H1 (cell line): ENCODE results near the gene IRF9. TPM values are rescaled to one million over a fixed set of nuclear protein-coding genes. Genes with fewer than 3 reads are reported as not detected.

Experiments
- CTCF ChIA-PET: fragments of 300-600 bp; sonication (Branson Sonifier 250); formaldehyde crosslinking; loops from one replicate; lab custom pipeline; 2021; ENCODE audit not compliant: partially characterized antibody; lab: Charles Lee
- POLR2A ChIA-PET: fragments of 300-600 bp; sonication (Branson Sonifier 250); formaldehyde crosslinking; loops from one replicate; lab custom pipeline; 2021; ENCODE audit warnings: inconsistent platforms; ENCODE audit not compliant: partially characterized antibody; lab: Charles Lee
- DNase-seq, 2 experiments: peaks; one replicate each; pipeline versions ENCODE4 v3.0.0 to v3.0.0-alpha.2; 2010 to 2022; ENCODE audit warnings: low spot score in 2 of 2, low read depth in 1 of 2, mixed read lengths in 1 of 2
- FAIRE-seq: peaks from 2 replicates; lab custom pipeline; 2011; peaks lifted over from hg19 to GRCh38; lab: Jason Lieb, UNC
- H2AFZ ChIP-seq: 2 replicates; pipeline ENCODE4 v1.8.1; 2012; ENCODE audit warnings: low read length, inconsistent platforms
- H2AK5ac ChIP-seq: 2 replicates; pipeline ENCODE4 v1.6.1; 2013; ENCODE audit warnings: low read depth, low read length
- H2BK120ac ChIP-seq: replicated peaks from 2 replicates; pipeline ENCODE3; 2013; ENCODE audit warnings: low read depth, low read length, inconsistent platforms
- H2BK12ac ChIP-seq: 2 replicates; pipeline ENCODE4 v1.6.1; 2013; ENCODE audit warnings: low read depth, low read length
- H2BK15ac ChIP-seq: 2 replicates; pipeline ENCODE4 v1.6.1; 2013; ENCODE audit warnings: low read length
- H2BK20ac ChIP-seq: 2 replicates; pipeline ENCODE4 v1.6.1; 2013; ENCODE audit warnings: low read length
- H2BK5ac ChIP-seq: 2 replicates; pipeline ENCODE4 v1.6.1; 2013; ENCODE audit warnings: low read depth, low read length
- H3K14ac ChIP-seq: 2 replicates; pipeline ENCODE4 v1.6.1; 2013; ENCODE audit warnings: inconsistent platforms; ENCODE audit not compliant: insufficient read length
- H3K18ac ChIP-seq: 2 replicates; pipeline ENCODE4 v1.6.1; 2013; ENCODE audit warnings: low read length; ENCODE audit errors: extremely low read depth
- H3K23ac ChIP-seq: 2 replicates; pipeline ENCODE4 v1.6.1; 2013; ENCODE audit warnings: inconsistent platforms; ENCODE audit not compliant: insufficient read length
- H3K23me2 ChIP-seq: 2 replicates; pipeline ENCODE4 v1.6.1; 2013; ENCODE audit warnings: low read depth, low read length
- H3K27ac ChIP-seq: 2 replicates; pipeline ENCODE4 v1.6.1; 2011; ENCODE audit warnings: low read depth, low read length, inconsistent platforms
- H3K27me3 ChIP-seq, 4 experiments: replicated peaks in 1 of 4; 1 replicate in 1 of 4; 2 replicates in 3 of 4; pipeline versions ENCODE4 v1.6.1 to v1.8.1; 2011 to 2013; ENCODE audit warnings: low read length in 3 of 4, mild to moderate bottlenecking in 3 of 4, inconsistent platforms in 2 of 4, mixed read lengths in 2 of 4, moderate library complexity in 1 of 4; ENCODE audit not compliant: control insufficient read depth in 3 of 4, insufficient read depth in 3 of 4; ENCODE audit errors: extremely low read depth in 1 of 4
- H3K36me3 ChIP-seq, 4 experiments: 2 replicates each; pipeline versions ENCODE4 v1.6.1 to v1.8.1; 2011 to 2013; ENCODE audit warnings: mild to moderate bottlenecking in 4 of 4, low read length in 3 of 4, moderate library complexity in 2 of 4, control low read depth in 1 of 4, inconsistent platforms in 1 of 4; ENCODE audit not compliant: insufficient read depth in 4 of 4, control insufficient read depth in 2 of 4
- H3K4ac ChIP-seq: replicated peaks from 2 replicates; pipeline ENCODE3; 2013; ENCODE audit warnings: low read length, low read depth, mixed read lengths, inconsistent platforms; ENCODE audit not compliant: insufficient read length
- H3K4me1 ChIP-seq, 4 experiments: replicated peaks in 1 of 4; 1 replicate in 1 of 4; 2 replicates in 3 of 4; pipeline versions ENCODE4 v1.6.1 to v1.8.1; 2011 to 2013; ENCODE audit warnings: low read length in 3 of 4, inconsistent platforms in 2 of 4, mixed read lengths in 1 of 4; ENCODE audit not compliant: insufficient read depth in 4 of 4, control insufficient read depth in 3 of 4
- H3K4me2 ChIP-seq, 2 experiments: 2 replicates each; pipeline versions ENCODE4 v1.6.1 to v1.8.1; 2011 to 2013; ENCODE audit warnings: low read depth in 2 of 2, low read length in 2 of 2, control low read depth in 1 of 2, inconsistent platforms in 1 of 2, mild to moderate bottlenecking in 1 of 2; ENCODE audit not compliant: insufficient read depth in 1 of 2
- H3K4me3 ChIP-seq, 4 experiments: fragments of 200-600, 300-600 bp in 1 of 4; sonication (generic), shearing (Covaris generic), sonication (Bioruptor Twin) in 1 of 4; 2 replicates each; pipeline versions ENCODE4 v1.5.1 to v1.8.1; 2011 to 2016; ENCODE audit warnings: low read length in 4 of 4, low read depth in 3 of 4, control low read depth in 2 of 4, inconsistent platforms in 2 of 4, mild to moderate bottlenecking in 2 of 4, mixed read lengths in 1 of 4, moderate library complexity in 1 of 4; ENCODE audit not compliant: insufficient read depth in 2 of 4; ENCODE audit errors: extremely low read depth in 1 of 4
- H3K56ac ChIP-seq: replicated peaks from 2 replicates; pipeline ENCODE3; 2013; ENCODE audit warnings: low read depth, mild to moderate bottlenecking, mixed read lengths, low read length, inconsistent platforms; ENCODE audit not compliant: insufficient read length
- H3K79me1 ChIP-seq: 2 replicates; pipeline ENCODE4 v1.6.1; 2013; ENCODE audit warnings: low read depth, low read length, control low read depth
- H3K79me2 ChIP-seq, 2 experiments: 2 replicates each; pipeline versions ENCODE4 v1.6.1 to v1.8.1; 2012 to 2013; ENCODE audit warnings: low read length in 2 of 2, mild to moderate bottlenecking in 2 of 2, inconsistent platforms in 1 of 2; ENCODE audit not compliant: insufficient read depth in 2 of 2, control insufficient read depth in 1 of 2
- H3K9ac ChIP-seq, 4 experiments: replicated peaks in 1 of 4; 1 replicate in 1 of 4; 2 replicates in 3 of 4; pipeline versions ENCODE4 v1.6.1 to v1.8.1; 2011 to 2013; ENCODE audit warnings: low read depth in 3 of 4, low read length in 3 of 4, control low read depth in 2 of 4, mild to moderate bottlenecking in 2 of 4, moderate library complexity in 2 of 4, inconsistent platforms in 1 of 4; ENCODE audit errors: extremely low read depth in 1 of 4
- H3K9me3 ChIP-seq, 2 experiments: 2 replicates each; pipeline versions ENCODE4 v1.6.1 to v1.8.1; 2012 to 2013; ENCODE audit warnings: mild to moderate bottlenecking in 2 of 2, moderate library complexity in 2 of 2, control low read depth in 1 of 2, inconsistent platforms in 1 of 2, low read depth in 1 of 2, low read length in 1 of 2, mixed read lengths in 1 of 2; ENCODE audit not compliant: insufficient read depth in 2 of 2
- H4K20me1 ChIP-seq, 2 experiments: replicated peaks in 1 of 2; 2 replicates each; pipeline versions ENCODE3 to v1.8.1; 2011 to 2013; ENCODE audit warnings: inconsistent platforms in 2 of 2, low read length in 2 of 2, mild to moderate bottlenecking in 1 of 2; ENCODE audit not compliant: insufficient read depth in 2 of 2, control insufficient read depth in 1 of 2
- H4K5ac ChIP-seq: 2 replicates; pipeline ENCODE4 v1.6.1; 2013; ENCODE audit warnings: low read length, low read depth, mixed read lengths, inconsistent platforms; ENCODE audit not compliant: insufficient read length
- H4K8ac ChIP-seq: 2 replicates; pipeline ENCODE4 v1.8.0; 2013; ENCODE audit warnings: mild to moderate bottlenecking, moderate library complexity, low read length, inconsistent platforms; ENCODE audit not compliant: insufficient read depth; ENCODE audit errors: extremely low read depth
- H4K91ac ChIP-seq: replicated peaks from 2 replicates; pipeline ENCODE3; 2013; ENCODE audit warnings: low read length, mixed read lengths, inconsistent platforms; ENCODE audit not compliant: insufficient read length
- BRCA1 ChIP-seq: IDR thresholded peaks from 2 replicates; pipeline ENCODE4 v1.6.1; 2012; ENCODE audit warnings: low read depth, low read length, improper control_type of control experiment
- CEBPB ChIP-seq: IDR thresholded peaks from 2 replicates; pipeline ENCODE4 v1.6.1; 2012; ENCODE audit warnings: low read depth, low read length
- WGBS, 2 experiments: shearing (Covaris generic) in 1 of 2; methylation state at CpG; one replicate each; pipeline versions ENCODE4 v1.1.6 to v1.1.7; 2013 to 2015; ENCODE audit warnings: low lambda C conversion rate in 2 of 2, mixed read lengths in 2 of 2, inconsistent platforms in 1 of 2, low coverage in 1 of 2, missing lambda C conversion rate in 1 of 2; ENCODE audit not compliant: insufficient replicate concordance in 2 of 2, insufficient coverage in 1 of 2, insufficient read length in 1 of 2; ENCODE audit errors: extremely low coverage in 1 of 2, missing lambda C conversion rate in 1 of 2; 5-methylcytosine and 5-hydroxymethylcytosine counted together
- polyA plus RNA-seq, 7 experiments: library from polyadenylated mRNA; depleted of rRNA in 3 of 7; stranded (reverse) in 5 of 7; unstranded in 2 of 7; fragments of >200 nt in 5 of 7; fragments of 200-250 nt in 2 of 7; gene quantifications; 1 replicate in 5 of 7; 2 replicates in 1 of 7; 4 replicates in 1 of 7; pipeline versions ENCODE4 v1.2.1 to v1.2.3, GENCODE V29; 2011 to 2013; ENCODE audit warnings: missing spikeins in 2 of 7, mixed read lengths in 2 of 7
- total RNA-seq: library from RNA; stranded (reverse); fragmentation: NEBNext Ultra II Directional; extraction: Animal tissue kit (Norgen Biotek cat#: 25700); gene quantifications from 2 replicates; pipeline ENCODE4 v1.2.1, GENCODE V29; 2021

The IRF9 gene
- total and polyA plus RNA-seq, 2 of the 8 experiments (the other 6 are each of a cell fraction or from before 2014, with no cell fraction given), result 11.4 to 13.2 TPM

DNA sequence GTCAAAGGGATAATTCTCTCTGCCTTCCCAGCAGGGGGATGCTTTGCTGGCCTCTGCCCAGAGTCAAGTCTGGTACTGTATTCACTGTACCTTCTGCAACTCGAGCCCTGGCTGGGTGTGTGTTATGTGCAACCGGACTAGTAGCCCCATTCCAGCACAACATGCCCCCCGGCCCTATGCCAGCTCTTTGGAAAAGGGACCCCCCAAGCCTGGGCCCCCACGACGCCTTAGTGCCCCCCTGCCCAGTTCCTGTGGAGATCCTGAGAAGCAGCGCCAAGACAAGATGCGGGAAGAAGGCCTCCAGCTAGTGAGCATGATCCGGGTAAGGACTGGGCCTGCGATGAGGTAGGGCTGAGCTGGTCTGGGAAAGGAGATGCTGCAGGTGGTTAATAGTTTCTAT, 10.5 kb upstream of the IRF9 start:
- Histone ChIP-seq H3K23me2 (peaks cover 10% of the 10 kb centered on the region), H3K56ac (no peak overlapping the region), H3K27me3 (no peaks in the 10 kb centered on the region; a peak in 1 of 7 replicates), H4K5ac (no peak overlapping the region), H3K9ac (no peak overlapping the region), H2BK20ac (no peak overlapping the region), H3K4ac (no peak overlapping the region), H3K14ac (no peak overlapping the region), H3K4me3 (no peak overlapping the region), H2BK15ac (no peak overlapping the region)
- POLR2A ChIA-PET, result interaction anchor here (0.6 to 9.6 kb wide), 13 partner anchors 9 to 733 kb away, joined by 3 to 86 read pairs (median 5); partner anchors contain the start of genes DCAF11, EMC9, IRF9 and NRL
- CTCF ChIA-PET, result interaction anchor here (0.6 to 3.4 kb wide), 9 partner anchors 7 to 161 kb away, joined by 3 to 26 read pairs (median 4); partner anchors contain the start of genes EMC9, IRF9, PCK2 and PSME1
- FAIRE-seq, result no peak
- TF ChIP-seq BRCA1 (no peak), CEBPB (no peak)
- TF ChIP-seq, all 59 proteins: peak for 0
- H2AFZ ChIP-seq, result no peak overlapping the region
- no peak overlapping the region for H2BK5ac ChIP-seq
- no peak overlapping the region for H2AK5ac ChIP-seq
- peaks cover 0 to 23% of the 10 kb centered on the region in 2 experiments for H4K20me1 ChIP-seq
- no peak overlapping the region for H2BK120ac ChIP-seq
- no peak overlapping the region for H3K23ac ChIP-seq
- H3K79me1 ChIP-seq, result peaks cover 9% of the 10 kb centered on the region; the same call in 1 of the 2 replicates
- H4K8ac ChIP-seq, result no peak overlapping the region; the same call in 1 of the 2 replicates
- H3K4me2 ChIP-seq, result no peak overlapping the region
- H3K18ac ChIP-seq, result no peak overlapping the region
- peaks cover 0 to 10% (median 6%) of the 10 kb centered on the region in 4 experiments; a peak in 5 of 7 replicates for H3K4me1 ChIP-seq
- H3K36me3 ChIP-seq, result peaks cover 21 to 42% (median 40%) of the 10 kb centered on the region in 4 experiments
- no peak overlapping the region for H4K91ac ChIP-seq
- H3K79me2 ChIP-seq, result peaks cover 0 to 25% of the 10 kb centered on the region in 2 experiments; a peak in 3 of 4 replicates
- no peak overlapping the region for H2BK12ac ChIP-seq
- no peaks in the 10 kb centered on the region for H3K9me3 ChIP-seq
- H3K27ac ChIP-seq, result no peak overlapping the region
- no peak for DNase-seq
- WGBS, 2 experiments, result 93% methylated on average over 9 of the region's 9 CpGs; no CpG with 5 or more reads in 1 of the 2 experiments
